Activated CD8-positive, alpha-beta memory T cell treated with anti-CD3 and anti-CD28 coated beads, Interleukin-2, amount 50 U/mL, for 24 hours (primary cell): ENCODE data around the gene SUMO4.
A peak's percentile ranks its signal among the peaks of the same experiment; 100 is the strongest.
"Not testable (repeated sequence)": the region's sequence is repeated elsewhere in the genome, so short reads cannot be mapped to it uniquely, and the experiment has no call there.

Experiments used
- DNase-seq: peaks from one replicate; pipeline ENCODE4 v3.0.0-alpha.2; 2020; ENCODE audit errors: extremely low read depth

Gene SUMO4

GRCh38 chr6:149431905-149432775, 32.1 kb downstream of the SUMO4 start:
- peak; percentile 85 for DNase-seq

GRCh38 chr6:149433405-149433804, 33.3 kb downstream of the SUMO4 start:
- DNase-seq, result no peak

DNA sequence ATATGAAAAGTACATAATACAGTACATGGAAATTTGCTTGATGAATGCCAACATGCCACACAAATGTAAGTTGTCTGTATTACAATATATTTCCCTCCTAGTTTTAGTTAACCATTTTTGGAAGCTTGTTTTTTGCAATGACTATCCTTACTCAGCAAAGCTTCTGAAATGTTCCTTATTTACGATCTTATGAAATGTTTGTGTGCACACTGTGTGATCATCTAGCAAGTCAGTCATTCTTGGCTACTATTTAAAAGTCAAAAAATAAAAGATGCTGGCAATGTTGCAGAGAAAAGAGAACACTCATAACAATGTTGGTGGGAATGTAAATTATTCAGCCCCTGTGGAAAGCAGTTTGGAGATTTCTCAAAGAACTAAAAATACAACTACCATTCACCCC, 33.8 kb downstream of the SUMO4 start:
- DNase-seq, result no peak

DNA sequence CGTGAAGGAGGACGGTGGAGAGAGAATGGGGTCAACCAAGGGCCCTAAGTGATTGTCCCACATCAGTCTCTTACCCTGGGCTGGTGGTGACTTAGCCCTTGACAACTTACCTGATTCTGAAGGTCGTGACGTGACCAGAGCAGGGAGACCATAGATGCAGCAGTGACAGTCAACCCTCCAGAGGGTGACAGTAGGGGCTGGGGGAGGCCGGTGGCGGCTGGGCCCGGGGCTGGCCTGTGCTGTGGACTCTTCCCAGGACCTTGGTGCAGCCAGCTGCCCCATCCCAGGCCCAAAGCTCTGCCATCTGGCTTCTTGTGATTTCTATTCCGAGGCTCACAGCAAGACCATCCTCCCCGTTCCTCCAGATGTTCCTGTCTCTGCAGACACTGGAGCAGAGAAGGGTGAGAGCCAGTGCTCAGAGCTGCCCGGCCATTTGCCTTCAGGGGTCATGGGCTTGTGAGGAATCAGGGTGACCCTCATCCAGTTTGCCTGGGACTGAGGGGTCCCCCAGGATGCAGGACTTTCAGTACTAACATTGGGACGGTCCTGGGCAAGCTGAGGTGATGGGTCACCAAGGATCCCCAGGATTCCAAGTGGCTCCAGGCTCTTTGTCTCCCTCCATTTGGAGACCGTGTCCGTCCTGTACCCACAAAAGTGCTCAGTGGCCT, 36.0 kb downstream of the SUMO4 start:
- no peak for DNase-seq

DNA sequence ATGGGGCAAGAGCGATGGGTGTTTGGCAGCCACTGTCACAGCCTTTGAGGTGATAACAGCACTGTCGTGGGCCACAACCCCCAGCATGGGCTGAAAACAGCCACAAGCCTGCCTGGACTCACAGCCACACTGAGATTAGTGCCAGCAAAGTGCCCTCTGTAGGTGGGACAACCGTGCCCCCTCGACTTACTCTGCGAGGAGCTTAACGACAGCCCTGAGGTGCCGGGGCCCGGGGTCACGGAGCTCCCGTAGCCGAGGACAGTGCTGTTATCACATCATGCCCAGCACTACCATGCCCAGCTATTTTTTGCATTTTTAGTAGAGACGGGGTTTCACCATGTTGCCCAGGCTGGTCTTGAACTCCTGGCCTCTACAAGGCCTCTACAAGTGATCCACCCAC, 36.6 kb downstream of the SUMO4 start:
- DNase-seq, result no peak

DNA sequence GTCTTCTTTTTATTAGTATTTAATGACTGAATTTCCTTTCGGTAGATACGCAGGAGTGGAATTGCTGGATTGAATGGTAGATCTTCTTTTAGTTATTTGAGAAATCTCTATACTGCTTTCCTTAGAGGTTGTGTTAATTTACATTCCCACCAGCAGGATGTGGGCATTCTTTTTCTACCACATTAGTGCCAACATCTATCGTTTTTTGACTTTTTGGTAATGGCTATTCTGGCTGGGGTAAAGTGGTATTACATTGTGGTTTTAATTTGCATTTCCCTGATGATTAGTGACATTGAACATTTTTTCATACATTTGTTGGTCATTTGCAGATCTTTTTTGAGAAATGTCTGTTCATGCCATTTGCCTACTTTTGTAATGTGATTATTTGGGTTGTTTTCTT, 37.1 kb downstream of the SUMO4 start:
- DNase-seq, result no peak

DNA sequence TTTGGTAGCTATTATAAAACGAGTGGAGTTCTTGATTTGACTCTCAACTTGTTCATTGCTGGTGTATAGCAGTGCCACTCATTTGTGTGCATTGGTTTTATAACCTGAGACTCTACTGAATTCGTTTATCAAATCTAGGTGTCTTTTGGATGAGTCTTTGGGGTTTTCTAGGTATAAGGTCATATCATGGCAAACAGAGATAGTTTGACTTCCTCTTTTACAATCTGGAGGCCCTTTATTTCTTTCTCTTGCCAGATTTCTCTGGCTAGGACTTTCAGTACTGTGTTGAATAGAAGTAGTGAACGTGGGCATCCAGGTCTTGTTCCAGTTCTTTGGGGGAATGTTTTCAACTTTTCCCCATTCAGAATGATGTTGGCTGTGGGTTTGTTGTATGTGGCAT, 38.8 kb downstream of the SUMO4 start:
- DNase-seq, result no peak

DNA sequence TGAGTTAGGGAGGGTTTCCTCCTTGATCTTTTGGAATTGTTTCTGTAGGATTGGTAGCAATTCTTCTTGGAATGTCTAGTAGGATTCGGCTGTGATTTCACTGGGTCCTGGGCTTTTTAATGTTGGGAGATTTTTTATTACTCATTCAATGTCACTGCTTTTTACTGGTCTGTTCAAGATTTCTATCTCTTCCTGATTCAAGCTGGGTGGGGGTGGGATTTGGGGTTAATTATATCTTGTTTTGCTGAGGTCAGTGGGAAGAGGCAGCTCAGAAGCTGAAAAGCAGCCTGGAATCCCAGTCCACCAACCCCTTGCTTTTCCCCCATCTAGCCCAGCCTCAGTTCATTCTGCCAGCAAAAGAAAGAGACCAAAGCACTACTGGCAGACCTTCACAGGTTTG, 39.6 kb downstream of the SUMO4 start:
- no peak for DNase-seq

DNA sequence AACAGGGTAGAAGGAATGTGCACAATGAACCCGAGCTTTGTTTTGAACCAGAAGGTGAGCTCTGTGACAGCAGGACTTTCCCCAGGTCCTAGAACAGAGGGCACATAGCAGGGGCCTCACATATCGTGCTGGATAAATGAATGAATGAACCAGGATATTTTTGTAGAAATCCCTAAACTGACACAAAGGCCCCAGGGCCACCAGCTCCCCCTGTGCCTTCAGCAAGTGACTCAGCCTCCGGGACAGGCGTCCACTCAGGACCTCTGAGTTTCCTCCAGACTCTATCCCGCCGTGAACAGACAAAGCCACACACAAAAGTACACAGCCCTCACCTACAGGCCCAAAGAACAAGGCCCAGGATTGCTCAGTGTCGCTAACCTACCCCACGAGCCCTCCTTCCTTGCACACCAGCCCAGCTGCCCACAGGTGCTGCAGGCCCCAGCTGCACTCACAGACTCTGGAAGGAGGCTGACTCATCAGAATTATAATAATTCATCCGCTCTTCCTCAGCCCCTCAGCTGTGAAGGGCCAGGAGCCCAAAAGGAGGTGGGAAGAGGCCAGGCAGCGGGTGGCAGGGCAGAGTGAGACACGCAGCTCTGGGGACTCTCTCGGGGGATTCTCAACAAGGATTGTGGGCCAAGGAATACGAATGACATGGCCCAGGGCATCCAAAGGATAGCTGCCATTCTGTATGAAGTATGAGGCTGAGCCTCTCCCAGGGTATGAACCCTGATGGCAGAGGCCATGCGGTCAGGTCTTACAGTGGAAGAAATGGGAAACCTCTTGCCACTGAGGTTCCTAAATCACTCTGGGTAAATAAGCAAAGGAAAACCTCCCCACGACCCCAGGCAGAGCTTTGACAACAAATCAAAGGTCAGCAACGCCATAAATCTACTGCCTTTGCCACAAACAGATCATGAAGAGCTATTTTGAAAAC, 40.9 kb downstream of the SUMO4 start:
- DNase-seq, result no peak

DNA sequence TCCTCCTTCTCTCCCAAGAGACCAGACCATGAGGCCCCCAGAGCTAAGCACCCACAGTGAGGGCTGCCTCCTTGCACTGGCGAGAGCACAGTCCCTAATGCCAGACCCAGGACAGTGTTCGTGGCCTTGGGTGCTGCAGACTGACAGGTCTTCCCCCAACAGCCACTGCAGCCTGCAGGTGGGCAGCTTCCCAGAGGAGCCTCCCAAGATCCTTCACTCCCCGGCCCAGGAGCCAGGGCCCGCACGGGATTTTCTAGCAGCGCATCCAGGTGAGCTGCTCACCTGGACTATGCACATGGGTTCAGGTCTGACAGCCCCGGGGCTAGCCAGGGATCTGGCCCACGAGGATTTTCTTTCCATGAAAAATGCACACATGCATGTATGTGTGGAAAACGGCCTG, 41.7 kb downstream of the SUMO4 start:
- DNase-seq, result no peak

DNA sequence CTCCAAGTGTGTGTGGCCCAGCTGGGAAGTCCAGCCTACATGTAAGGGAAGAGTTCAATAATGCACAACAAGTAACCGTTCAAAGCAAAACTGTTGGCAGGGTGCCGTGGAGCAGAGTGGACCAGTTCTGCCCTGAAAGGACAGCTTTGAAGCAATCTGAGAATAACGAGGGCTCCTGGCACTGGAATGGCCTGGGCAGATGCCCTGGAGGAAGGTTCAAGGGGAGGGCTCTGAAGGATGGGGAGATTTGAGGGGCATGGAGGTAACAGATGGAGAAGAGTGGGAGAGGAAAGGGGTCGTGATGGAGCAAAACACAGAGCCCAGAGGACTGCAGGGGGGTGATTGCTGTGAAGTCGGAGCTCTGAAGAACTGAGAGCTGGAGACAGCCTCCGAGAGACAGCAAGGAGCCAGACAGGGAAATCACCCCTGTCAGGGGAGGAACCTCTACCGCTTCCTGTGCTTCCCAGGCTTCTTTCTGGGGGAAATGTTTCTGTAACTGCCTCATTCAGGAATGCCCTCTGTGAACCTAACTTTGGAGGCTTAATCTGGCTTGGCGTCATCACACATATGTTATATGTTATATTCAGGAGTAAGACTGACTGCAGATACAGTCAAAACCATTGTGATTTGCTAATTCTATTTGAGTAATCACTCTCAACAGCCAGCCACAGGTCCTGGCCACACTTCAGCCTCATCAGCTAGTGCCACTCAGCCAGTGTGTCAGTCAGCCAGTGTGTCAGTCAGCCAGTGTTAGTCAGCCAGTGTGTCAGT, 43.5 kb downstream of the SUMO4 start:
- DNase-seq, result no peak

DNA sequence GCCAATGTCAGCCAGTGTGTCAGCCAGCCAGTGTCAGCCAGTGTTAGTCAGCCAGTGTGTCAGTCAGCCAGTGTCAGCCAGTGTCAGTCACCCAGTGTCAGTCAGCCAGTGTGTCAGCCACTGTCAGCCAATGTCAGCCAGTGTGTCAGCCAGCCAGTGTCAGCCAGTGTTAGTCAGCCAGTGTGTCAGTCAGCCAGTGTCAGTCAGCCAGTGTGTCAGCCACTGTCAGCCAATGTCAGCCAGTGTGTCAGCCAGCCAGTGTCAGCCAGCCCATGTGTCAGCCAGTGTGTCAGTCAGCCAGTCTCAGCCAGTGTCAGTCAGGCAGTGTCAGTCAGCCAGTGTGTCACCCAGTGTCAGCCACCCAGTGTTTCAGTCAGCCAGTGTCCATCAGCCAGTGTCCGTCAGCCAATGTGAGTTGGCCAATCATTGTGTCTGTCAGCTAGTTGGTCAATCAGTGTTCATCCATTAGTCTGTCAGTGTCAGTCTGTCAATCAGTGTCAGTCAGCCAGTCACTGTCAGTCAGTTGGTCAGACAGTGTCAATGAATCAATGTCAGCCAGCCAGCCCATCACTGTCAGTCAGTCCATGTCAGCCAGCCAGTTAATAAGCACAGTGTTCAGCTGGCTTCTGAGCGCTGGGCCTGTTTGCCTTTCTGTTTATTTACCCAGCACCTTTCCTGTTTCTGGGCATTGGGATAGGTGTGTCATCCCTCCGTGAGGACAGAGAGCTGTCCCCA, 44.5 kb downstream of the SUMO4 start:
- not testable (repeated sequence) for DNase-seq

DNA sequence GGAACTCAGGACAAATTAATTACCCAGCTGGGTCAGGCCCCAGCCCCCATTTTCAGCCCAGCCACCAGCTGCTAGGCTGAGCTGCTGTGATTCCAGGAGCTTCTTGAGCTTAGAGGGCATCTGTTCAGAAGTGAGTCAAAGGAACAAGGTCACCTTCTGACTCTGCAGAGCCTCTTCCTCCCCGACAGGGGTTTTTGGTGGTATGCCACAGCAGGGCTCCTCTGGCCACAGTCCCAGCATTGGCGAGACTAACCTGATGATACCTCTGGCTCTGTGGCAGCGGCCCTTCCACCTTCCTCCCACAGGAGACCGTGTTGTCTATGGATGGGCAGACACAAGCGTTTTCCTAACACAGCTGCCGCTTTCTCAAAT, 45.0 kb downstream of the SUMO4 start:
- DNase-seq, result no peak

GRCh38 chr6:149445573-149445972, 45.5 kb downstream of the SUMO4 start:
- DNase-seq, result no peak

GRCh38 chr6:149446791-149447376, 46.8 kb downstream of the SUMO4 start:
- no peak for DNase-seq

GRCh38 chr6:149448821-149449453, 48.9 kb downstream of the SUMO4 start:
- DNase-seq, result no peak

DNA sequence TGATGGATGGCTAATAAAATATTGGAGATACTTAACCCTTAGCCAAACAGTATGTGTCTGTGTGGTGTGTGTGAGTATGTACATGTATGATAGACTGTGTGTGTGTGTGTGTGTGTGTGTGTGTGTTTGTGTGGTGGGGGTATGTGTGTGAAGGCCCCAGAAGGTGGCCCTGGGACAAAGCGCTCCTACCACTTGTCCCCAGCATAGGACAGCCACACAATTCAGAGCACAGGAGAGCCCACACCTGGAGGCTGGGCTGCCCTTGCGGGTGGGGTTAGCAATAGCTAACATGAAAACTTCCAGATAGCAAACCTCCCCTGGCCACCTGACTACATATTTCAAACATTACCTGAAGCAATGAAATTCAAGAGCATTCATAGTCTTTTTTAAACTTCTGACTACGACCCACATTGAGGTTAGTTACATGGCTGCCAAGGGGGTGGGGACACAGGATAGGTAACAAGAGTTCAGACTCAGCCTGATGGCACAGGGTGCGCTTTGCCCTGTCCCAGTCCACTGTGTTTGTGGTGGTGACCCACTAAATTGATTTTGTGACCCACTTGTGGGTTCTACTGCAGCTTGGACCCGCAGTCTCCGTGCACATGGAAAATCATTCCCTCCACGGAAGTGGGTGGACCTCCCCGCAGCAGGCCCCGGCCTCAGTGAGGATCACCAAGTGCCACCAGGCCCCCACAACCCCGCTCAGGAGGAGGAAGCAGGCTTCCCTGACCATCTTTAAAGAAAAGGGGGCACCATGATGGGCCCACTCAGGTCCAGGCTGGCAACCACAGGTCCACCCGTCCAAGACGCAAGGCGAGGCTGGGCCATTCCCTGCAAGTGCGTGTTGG, 50.0 kb downstream of the SUMO4 start:
- DNase-seq, result no peak
